ENCODE measurements around the gene PKP3.
"Not testable (repeated sequence)": the region's sequence is repeated elsewhere in the genome, so short reads cannot be mapped to it uniquely, and the experiment has no call there.

PKP3 gene, protein sequence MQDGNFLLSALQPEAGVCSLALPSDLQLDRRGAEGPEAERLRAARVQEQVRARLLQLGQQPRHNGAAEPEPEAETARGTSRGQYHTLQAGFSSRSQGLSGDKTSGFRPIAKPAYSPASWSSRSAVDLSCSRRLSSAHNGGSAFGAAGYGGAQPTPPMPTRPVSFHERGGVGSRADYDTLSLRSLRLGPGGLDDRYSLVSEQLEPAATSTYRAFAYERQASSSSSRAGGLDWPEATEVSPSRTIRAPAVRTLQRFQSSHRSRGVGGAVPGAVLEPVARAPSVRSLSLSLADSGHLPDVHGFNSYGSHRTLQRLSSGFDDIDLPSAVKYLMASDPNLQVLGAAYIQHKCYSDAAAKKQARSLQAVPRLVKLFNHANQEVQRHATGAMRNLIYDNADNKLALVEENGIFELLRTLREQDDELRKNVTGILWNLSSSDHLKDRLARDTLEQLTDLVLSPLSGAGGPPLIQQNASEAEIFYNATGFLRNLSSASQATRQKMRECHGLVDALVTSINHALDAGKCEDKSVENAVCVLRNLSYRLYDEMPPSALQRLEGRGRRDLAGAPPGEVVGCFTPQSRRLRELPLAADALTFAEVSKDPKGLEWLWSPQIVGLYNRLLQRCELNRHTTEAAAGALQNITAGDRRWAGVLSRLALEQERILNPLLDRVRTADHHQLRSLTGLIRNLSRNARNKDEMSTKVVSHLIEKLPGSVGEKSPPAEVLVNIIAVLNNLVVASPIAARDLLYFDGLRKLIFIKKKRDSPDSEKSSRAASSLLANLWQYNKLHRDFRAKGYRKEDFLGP

DNA sequence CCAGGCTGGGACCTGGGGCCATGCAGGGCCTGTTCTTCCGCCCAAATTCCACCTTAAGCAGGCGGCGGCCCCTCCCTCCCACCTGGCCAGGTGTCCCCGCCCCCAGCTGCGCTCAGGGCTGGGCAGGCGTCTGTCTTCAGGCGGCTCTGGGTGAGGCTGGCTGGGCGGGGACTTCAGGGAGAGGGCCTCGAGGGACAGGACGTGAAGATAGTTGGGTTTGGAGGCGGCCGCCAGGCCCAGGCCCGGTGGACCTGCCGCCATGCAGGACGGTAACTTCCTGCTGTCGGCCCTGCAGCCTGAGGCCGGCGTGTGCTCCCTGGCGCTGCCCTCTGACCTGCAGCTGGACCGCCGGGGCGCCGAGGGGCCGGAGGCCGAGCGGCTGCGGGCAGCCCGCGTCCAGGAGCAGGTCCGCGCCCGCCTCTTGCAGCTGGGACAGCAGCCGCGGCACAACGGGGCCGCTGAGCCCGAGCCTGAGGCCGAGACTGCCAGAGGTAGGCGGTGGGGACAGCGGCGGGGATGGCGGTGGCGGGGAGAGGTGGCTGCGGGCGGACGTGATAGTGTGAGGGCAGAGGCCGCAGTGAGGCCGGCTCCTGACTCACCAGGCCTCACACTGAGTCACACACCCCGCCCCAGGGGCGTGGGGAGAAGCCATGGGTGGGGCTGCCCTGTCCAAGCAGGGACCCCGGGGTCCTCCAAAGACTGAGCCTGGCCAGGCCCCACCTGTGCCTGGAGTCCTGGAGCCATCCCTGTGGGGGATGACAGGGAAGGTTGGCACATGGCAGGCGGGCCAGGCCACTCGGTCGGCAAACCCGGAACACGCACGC, at the start of gene PKP3:
PKP3 (plus strand) TSS at position 176 of the 824 bp plus-strand sequence; CDS start at position 260, 84 bp downstream.
- DNase-seq = peak; percentile 61

DNA sequence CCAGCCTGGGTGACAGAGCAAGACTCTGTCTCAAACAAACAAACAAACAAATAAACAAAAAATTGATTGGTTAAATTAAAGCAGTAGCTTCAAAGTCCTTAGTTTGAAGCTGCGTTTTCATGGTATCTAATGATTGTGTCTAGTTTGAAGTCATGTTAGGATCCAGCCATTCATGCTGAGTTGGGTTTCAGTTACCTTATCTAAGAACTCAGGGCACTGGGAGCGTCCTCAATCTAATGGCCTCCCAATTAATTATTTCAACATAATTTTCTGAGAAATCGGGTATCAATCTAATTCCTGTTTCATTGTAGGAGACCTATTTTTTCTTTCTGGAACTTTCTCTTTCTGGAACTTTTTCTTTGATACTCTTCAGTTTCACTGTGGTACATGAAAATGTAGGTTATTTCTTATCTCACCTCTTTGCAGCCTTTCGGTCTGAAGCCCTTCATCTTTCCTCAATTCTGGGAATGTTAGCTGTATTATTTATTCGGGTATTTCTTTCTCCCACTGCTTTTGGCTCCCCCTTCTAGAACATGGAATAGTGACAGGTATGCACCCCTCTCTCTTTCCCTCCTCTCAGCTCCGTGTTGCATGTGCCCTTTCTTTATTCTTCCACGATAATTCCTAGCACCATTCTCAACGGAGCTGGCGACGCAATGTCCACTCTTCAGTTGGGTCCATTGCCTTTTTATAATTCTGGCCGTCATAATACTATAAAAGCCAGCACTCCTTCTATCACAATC, 49.0 kb upstream of the PKP3 start:
- DNase-seq = no peak

DNA sequence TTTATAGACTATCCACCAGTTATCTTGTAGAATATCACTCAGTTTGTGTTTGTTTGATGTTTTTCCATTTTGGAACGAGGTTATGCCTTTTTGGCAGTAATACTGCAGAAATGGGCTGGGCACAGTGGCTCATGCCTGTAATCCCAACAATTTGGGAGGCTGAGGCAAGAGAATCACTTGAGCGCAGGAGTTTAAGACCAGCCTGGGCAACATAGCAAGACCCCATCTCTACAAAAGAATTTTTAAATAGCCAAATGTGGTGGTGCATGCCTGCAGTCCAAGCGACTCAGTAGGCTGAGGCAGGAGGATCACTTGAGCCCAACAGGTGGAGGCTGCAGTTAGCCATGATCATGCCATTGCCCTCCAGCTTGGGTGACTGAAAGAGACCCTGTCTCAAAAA, 47.5 kb upstream of the PKP3 start:
- DNase-seq = no peak

DNA sequence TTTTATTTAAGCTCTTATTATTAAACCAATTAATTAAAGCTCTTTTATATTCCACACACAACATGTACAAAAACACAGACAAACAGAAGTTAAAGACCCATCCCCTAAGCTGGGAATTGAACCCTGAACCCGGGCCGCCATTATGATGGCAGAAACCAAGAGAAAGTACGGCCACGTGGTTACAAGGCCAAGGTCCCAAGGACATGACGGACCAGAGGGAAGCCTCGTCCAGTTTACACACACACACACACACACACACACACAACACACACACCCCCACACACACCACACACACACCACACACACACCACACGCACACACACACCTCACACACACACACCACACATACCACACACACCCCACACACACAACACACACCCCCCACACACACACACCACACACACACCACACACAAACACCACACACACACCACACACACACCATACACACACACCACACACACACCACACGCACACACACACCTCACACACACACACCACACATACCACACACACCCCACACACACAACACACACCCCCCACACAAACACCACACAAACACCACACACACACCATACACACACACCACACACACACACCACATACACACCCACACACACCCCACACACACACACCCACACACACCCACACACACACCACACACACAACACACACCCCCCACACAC, 44.6 kb upstream of the PKP3 start:
- DNase-seq = not testable (repeated sequence)

DNA sequence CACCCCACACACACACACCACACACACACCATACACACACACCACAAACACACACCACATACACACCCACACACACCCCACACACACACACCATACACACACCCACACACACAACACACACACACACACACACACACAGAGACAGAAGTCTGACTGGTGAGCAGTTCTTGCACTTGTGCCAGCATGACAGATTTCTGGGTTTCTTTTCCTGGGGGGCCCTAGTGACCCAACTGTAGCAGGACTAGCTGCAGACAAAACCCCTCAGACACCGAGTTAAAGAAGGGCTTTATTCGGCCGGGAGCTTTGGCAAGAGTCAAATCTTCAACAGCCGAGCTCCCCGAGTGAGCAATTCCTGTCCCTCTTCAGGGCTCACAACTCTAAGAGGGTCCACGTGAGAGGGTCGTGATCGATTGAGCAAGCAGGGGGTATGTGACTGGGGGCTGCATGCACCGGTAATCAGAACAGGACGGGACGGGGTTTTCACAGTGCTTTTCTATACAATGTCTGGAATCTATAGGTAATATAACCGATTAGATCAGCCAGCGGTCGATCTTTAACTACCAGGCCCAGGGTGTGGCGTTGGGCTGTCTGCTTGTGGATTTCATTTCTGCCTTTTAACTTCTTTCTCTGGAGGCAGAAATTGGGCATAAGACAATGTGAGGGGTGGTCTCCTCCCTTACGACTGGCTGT, 43.8 kb upstream of the PKP3 start:
- DNase-seq = not testable (repeated sequence)

DNA sequence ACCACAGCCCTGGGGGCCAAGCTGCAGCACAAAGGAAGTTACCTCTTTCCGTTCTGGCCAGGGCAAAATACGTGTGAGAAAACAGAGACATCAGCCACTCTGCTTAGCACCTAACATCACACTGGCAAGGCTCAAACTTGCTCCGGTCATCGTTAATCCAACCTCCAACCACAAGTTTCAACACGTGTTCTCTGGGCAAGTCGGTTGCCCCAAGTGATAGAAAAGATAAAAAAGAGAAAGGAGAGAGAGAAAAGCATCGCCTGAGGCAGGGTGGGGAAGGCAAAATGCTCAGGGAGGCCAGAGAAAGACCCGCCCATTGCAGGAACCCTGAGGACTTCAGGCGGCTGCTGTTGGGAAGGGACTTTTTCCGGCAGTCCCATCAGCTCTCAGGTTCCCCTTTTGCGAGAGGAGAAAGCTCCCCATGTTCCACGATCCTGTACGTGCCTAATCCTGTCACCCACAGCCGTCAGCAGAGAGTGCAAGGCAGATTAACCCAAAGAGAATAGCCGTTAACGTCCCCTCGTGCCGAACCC, 43.2 kb upstream of the PKP3 start:
- DNase-seq = no peak

DNA sequence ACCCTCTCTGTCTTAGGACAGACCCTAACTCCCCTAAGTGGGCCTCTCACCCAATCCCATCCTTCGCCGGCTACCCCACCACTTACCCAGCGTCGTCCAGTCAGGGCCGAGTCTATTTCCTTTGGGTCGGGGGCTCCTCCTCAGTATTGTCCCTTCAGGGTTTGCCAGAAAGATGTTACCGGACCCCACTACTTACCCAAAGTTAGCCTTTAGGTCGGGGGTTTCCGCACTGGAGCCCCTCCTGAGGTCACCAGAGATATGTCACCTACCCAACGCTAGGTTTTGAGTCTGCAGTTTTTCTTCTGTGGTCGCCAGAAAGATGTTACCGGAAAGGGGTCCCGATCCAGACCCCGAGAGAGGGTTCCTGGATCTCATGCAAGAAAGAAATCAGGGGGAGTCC, 42.6 kb upstream of the PKP3 start:
- no peak for DNase-seq

DNA sequence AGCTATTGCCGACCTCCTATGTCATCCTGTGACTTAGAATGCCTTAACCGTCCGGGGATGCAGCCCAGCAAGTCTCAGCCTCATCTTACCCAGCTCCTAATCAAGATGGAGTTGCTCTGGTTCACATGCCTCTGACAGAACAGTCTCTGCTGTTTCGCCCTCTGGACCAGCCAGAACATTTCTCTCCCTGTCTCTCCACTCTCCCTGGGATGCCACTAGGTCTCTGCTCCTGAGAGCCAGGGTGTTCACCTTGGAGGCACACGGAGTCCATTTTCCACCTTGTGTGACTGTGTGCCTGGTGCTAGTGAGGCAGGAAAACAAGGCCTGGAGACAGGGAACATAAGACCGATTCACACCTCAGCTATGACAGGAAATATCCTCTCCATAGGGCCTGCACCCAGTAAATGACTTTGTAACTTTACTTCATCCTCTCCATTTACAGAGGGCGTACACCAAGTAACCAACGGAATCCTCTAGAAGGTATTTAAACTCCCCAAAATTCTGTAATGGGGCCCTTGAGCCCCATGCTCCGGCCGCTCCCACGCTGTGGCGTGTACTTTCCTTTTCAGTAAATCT, 41.5 kb upstream of the PKP3 start:
- DNase-seq = no peak

DNA sequence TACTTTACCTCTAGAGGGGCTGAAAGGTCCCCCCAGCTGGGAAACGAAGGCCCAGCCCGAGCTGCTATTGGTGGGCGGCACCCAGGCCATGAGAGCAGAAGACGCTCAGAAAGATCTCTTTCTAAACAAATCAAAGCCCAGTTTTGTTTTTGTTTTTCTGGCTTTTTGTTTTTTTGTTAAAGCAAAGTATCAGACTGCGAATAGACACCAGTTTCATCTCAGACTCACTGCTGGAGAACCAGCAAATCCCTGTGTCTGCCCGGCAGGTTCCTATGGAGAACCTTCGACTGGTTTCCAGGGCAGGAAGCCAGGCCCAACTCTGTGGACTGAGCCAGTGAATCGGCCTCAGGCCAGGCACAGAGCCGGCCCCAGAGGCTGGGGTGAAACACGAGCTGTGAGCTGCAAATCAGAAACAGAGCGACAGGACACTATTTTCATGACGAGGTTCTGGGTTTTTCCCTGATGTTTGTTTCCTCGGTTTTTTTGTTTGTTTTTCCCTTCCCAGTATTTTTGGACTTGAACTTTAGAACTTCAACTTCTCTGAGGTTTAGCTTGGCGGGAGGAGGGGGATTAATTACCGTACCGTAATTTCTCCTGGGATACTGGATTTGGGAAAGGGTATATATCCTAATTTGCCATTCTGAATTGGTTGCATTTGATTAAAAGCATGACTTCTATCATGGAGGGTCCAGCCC, 40.7 kb upstream of the PKP3 start:
- DNase-seq = no peak

DNA sequence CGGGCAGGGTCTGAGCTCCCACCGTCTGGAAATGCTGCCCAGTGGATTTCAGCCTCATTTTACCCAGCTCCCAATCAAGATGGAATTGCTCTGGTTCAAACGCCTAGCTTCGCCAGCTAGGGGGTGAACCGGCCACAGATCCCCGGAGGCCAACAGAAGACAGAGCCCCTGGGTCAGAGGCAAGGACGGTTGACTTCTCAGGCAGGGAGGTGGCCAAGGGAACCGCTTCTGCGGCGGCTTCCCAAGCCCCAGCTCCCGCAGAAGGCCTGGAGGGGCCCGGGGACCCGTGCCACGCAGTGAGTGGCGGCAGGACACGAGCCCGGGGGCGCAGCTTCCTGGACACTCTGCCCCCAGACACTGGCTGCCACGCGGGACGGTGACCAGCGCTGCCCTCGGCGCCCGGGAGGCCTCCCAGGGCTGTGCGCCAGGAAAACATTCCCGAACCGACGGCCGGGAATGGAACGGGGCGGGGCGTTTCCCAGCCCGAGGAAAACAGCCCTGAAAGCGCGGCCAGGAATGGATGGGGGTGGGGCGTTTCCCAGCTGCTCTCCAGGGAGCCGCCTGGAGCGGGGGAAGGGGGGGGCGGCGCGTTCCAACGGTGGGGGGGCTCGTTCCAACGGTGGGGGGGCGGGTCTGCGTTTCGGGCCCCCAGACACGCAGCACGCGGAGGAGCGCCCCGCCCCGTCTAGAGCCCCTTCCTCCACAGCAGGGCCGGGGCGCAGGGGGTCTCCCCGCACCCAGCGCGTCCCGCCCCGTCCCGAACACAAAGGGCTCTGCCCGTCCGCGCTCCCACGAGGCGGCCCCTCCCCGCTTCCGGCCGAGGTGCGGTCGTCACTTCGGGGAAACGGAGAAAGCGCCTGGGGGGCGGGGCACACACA, 38.2 kb upstream of the PKP3 start:
- peak; percentile 66 for DNase-seq

DNA sequence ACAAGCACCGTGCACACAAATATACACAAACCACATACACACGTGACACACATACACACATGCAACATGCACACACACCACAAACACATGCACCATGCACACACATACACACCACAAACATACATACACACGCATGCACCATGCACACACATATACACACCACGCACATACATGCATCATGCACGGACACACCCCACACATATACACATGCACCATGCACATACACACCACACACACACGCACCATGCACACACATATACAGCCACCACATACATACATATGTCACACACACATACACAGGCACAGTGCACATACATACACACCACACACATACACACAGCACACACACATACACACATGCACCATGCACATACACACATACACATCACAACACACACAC, 37.4 kb upstream of the PKP3 start:
- DNase-seq = no peak

DNA sequence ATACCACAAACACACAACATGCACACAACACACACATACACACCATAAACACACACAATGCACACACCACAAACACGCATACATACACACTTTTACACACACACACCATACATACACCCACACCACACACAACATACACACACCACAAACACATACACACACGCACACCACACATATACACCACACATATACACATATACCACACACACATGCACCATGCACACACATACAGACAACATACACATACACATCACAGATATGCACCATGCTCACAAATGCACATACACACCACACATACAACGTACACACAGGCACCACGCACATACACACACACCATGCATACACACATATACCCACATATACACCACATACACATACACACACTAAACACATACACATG, 36.4 kb upstream of the PKP3 start:
- no peak for DNase-seq

DNA sequence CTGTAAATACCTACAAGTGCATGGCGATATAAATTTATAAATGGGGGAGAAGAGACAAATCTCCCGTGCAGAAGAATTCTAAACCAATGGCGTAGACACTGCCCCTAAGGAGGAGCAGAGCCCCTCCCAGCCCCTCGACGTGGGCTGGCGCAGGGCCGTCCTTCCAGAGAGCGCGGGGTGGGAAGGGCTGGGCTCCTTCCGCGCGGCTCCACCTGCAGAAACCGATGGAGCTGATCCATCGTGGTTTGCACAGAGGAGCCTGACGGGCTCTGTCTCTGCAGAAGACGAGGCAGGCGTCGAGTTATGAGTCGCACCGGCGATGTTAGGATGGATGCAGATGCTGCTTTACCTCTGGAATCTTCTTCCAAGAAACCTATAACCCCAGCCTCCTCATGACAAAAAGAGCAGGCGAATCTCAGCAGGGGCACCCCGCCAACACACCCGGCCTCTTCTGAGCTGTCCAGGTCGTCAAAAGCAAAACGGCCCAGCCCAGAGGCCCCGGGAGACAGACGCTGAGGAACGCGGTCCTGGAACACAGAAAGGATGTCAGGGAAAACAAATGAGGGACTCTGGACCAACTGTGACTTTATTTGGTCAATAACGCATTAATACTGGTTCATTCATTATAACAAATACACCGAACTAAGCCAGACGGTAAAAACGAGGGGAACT, 35.7 kb upstream of the PKP3 start:
- no peak for DNase-seq

DNA sequence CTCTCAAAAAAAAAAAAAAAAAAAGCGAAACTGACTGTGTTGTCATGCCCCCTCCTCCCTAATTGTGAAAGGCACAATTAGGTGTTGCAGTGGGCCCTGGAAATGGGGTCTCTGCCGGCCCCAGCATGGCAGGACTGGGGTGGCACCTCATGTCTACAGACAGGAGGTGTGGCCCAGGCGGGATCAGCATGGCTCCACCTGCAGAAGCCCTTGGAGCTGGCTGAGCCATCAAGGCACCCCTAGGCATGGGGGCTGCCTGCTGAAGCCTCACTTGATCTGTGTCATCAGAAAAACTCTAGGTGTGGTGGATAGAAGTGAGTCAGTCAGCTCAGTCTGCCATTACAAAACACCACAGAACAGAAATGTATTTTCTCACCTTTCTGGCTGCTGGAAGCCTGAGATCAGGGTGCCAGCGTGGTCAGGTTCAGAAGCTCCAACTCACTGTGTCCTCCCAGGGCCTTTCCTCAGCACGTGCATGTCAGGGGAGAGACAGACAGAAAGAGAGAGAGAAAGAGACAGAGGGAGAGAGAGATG, 34.8 kb upstream of the PKP3 start:
- DNase-seq = no peak

DNA sequence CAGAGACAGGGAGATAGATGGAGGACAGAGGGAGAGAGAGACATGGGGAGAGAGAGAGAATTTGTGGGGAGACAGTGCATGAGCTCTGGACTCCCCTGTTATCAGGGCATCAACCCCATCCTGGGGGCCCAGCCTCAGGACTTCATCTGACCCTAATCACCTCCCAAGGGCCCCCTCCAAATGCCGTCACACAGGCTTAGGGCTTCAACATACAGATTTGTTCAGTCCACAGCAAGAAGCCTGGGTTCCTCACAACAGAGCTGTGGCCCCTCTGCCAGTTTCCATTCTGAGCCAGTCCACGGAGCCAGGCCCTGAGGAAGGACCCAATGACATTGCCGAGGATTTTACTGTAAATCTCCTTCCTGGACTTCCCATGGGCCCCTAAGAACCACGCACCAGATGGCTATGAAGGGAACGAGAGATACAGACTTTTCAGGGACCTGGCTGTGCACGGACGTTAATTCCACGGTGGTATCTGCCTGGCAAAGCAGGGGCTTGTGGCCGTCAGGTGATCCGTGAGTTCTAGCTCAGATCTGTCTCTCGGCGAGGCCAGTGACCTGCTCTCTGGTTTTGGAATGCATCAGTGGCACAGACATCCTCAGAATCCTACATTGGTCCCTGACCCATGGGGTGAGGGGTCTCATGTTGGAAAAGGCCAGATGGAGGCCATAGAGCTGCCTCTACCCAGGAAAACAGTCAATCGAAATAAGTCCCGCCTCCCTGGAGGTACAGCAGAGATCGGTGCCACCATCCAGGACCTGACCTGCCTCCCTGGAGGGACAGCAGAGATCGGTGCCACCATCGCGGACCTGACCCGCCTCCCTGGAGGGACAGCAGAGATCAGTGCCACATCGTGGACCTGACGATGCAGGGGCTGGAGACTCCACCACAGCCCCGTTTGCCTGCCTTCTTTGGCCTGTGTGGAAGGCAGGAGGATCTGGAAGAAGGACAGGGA, 33.4 kb upstream of the PKP3 start:
- no peak for DNase-seq

DNA sequence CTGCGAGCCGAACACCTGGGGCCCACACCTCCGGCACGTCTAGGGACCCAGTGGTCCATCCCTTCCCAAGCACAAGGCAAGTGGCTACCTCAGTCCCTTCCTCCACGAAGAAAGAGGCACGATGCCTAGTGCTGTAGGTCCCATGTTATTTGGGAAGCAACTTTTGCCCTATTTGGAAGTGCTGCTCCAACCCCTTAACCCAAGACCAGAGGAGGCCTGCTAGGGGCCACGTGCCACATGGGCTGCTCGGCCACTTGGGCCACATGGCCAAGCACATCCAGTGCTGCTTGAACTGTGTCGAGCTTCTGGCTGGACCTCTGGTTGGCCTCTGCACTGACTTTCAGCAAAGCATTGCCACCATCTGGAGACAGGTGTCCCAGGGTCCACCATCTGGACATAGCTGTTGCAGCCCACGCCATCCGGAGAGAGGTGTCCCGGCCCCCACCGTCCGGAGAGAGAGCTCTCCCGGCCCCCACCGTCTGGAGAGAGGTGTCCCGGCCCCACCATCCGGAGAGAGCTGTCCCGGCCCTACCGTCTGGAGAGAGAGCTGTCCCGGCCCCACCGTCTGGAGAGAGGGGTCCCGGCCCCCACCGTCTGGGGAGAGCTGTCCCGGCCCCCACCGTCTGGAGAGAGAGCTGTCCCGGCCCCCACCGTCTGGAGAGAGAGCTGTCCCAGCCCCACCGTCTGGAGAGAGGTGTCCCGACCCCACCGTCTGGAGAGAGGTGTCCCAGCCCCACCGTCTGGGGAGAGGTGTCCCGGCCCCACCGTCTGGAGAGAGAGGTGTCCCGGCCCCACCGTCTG, 31.2 kb upstream of the PKP3 start:
- no peak for DNase-seq

Measured in NCI-H526 treated with DMSO at 0.1 percent for 48 hours (cell line).